ENCODE data around the gene TERT. TPM values are rescaled to one million over a fixed set of nuclear protein-coding genes. Genes with fewer than 3 reads are reported as not detected.

The TERT gene
- polyA plus RNA-seq, 1 experiment, result not detected

DNA sequence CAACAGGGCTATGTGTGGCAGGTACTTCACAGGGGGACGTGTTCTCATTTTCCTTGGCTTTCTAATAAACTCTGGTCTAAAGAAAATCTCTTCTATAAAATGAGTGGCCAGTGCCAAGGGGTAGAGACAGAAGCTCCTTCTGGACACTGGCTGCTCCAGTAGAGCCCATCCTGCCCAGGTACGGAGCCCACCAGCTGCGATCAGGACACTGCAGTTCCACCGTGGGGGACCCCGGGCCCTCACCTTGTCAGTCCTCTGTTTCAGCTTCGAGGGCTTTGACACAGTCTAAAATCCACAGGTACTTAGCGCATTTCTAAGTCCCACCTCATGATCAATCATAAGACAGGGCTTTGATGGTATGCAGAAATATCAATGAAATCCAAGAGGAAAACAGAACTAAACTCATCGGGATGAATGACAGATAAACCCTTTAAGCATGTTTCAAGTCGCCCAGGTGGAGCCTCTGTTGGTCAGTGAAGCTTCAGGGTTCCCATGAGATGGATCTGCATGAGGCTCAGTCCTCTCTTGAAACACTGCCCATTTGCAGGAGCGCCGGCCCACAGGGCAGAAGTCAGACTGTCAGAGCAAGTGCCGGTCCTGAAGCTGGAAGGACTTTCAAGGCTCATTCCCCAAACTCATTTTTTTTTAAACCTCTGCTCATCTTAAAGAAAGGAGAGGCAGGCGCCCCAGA lies 20.3 kb upstream of the TERT start:
- H3K9me3 ChIP-seq (ENCODE audit: control insufficient read depth, insufficient read depth, low read length), result peaks cover 11% of the 10 kb centered on the region
- POLR2A ChIA-PET, result no interaction called here
- H3K27me3 ChIP-seq (ENCODE audit: control insufficient read depth, insufficient read depth, low read length), result peaks cover 2% of the 10 kb centered on the region
- DNase-seq (ENCODE audit: low read depth, low spot score), result no peak
- H3K4me3 ChIP-seq (ENCODE audit: low read depth, low read length), result no peak overlapping the region
- TF ChIP-seq, protein P1, sequence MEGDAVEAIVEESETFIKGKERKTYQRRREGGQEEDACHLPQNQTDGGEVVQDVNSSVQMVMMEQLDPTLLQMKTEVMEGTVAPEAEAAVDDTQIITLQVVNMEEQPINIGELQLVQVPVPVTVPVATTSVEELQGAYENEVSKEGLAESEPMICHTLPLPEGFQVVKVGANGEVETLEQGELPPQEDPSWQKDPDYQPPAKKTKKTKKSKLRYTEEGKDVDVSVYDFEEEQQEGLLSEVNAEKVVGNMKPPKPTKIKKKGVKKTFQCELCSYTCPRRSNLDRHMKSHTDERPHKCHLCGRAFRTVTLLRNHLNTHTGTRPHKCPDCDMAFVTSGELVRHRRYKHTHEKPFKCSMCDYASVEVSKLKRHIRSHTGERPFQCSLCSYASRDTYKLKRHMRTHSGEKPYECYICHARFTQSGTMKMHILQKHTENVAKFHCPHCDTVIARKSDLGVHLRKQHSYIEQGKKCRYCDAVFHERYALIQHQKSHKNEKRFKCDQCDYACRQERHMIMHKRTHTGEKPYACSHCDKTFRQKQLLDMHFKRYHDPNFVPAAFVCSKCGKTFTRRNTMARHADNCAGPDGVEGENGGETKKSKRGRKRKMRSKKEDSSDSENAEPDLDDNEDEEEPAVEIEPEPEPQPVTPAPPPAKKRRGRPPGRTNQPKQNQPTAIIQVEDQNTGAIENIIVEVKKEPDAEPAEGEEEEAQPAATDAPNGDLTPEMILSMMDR (IDR thresholded peaks at IDR 0.05; ENCODE audit: low read depth, low read length), result no peak
- H3K27ac ChIP-seq (ENCODE audit: low read depth, low read length), result no peak overlapping the region
- CTCF ChIA-PET, result no interaction called here

- no peak overlapping the region for H3K4me3 ChIP-seq (ENCODE audit: low read depth, low read length)
- no peak overlapping the region for H3K27ac ChIP-seq (ENCODE audit: low read depth, low read length)
- ChIA-PET CTCF (no interaction called here), POLR2A (no interaction called here)
- TF ChIP-seq, protein P1 (IDR thresholded peaks at IDR 0.05; ENCODE audit: low read depth, low read length), result no peak
- H3K27me3 ChIP-seq (ENCODE audit: control insufficient read depth, insufficient read depth, low read length), result peaks cover 2% of the 10 kb centered on the region
- DNase-seq (ENCODE audit: low read depth, low spot score), result no peak
- peaks cover 13% of the 10 kb centered on the region for H3K9me3 ChIP-seq (ENCODE audit: control insufficient read depth, insufficient read depth, low read length)
Observed at GRCh38 chr5:1314564-1314982, 19.7 kb upstream of the TERT start.

DNA sequence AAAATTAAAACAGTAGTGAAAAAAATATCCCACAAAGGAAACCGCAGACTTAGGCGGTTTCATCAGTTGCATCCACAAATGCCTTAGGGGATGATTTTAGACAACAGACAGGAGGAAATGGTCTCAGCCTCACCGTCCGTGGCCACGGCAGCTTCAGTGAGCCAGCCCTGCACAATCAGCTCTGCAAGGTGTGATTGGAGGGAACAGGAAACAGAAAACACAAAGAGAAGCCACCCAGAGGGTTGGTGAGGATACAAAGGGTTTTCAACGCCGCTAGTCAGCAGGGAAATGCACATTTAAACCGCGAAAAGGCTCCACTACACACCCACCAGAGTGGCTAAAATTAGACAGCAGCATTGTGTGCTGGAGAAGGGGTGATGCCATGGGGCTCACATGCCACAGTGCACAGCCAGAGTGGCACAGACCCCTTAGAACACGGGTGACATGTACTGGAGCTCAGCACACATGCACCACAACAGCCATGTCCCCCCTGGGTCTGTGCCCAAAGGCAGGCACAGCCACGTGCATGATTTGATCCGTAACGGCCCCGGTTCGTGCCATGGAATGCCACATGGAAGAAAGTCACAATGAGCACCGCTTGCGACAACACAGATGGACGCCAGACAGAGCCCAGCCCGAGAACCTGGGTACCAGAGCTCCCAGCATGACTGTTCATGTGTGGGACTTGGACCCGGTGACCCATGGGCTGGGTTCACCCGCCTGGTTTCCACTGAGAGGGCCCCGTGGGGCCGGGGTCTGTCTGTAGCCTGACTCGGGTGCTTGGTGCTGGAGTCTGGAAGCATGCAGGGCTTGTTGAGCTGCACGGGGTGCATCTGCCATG lies 18.3 kb upstream of the TERT start:
- Histone ChIP-seq H3K4me3 (ENCODE audit: low read depth, low read length) (no peak overlapping the region), H3K9me3 (ENCODE audit: control insufficient read depth, insufficient read depth, low read length) (peaks cover 13% of the 10 kb centered on the region), H3K27me3 (ENCODE audit: control insufficient read depth, insufficient read depth, low read length) (peaks cover 2% of the 10 kb centered on the region), H3K27ac (ENCODE audit: low read depth, low read length) (no peak overlapping the region)
- ChIA-PET CTCF (no interaction called here), POLR2A (no interaction called here)
- TF ChIP-seq, protein P1 (IDR thresholded peaks at IDR 0.05; ENCODE audit: low read depth, low read length), result no peak
- no peak for DNase-seq (ENCODE audit: low read depth, low spot score)

DNA sequence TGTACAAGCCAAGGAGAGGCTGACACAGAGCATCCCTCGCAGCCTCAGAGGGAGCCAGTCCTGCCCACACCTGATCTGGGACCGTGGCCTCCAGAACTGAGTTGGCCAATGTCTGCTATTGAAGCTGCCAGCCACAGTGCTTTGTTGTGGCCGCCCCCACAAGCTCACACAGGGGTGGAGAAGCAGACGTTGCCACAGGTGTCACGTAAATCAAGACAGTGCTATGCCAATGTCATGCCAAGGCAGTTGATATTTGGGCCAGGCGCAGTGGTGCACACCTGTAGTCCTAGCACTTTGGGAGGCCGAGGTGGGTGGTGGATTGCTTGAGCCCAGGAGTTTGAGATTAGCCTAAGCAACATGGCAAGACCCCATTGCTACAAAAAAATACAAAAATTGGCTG lies 17.3 kb upstream of the TERT start:
- POLR2A ChIA-PET, result no interaction called here
- TF ChIP-seq, protein P1 (IDR thresholded peaks at IDR 0.05; ENCODE audit: low read depth, low read length), result no peak
- H3K4me3 ChIP-seq (ENCODE audit: low read depth, low read length), result no peak overlapping the region
- CTCF ChIA-PET, result no interaction called here
- peaks cover 13% of the 10 kb centered on the region for H3K9me3 ChIP-seq (ENCODE audit: control insufficient read depth, insufficient read depth, low read length)
- no peak overlapping the region for H3K27ac ChIP-seq (ENCODE audit: low read depth, low read length)
- DNase-seq (ENCODE audit: low read depth, low spot score), result no peak
- H3K27me3 ChIP-seq (ENCODE audit: control insufficient read depth, insufficient read depth, low read length), result peaks cover 2% of the 10 kb centered on the region

DNA sequence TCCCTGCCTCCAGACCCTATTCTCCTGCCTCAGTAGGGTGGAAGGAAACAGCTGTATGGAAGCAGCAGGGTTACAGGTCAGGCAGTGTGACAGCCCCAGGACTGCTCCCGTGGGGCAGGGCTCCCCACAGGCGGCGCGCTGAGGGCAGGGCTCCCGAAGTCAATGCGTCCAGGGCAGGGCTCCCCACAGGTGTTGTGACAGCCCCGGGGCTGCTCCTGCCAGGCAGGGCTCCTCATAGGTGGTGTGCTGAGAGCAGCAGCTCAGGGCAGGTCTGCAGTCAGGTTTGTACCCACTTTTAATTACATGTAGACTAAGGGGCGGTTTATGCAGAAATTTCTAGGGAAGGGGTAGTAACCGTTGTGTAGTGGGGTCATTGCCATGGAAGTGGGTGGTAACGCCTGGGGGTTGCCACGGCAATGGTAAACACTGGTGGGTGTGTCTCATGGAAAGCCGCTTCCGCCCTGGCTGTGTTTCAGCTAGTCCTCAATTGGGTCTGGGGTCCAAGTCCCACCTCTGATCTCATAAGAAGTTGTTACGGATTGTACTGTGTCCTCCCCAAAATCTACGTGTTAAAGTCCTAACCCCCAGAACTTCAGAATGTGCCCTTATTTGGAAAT lies 16.7 kb upstream of the TERT start:
- no peak for DNase-seq (ENCODE audit: low read depth, low spot score)
- Histone ChIP-seq H3K27ac (ENCODE audit: low read depth, low read length) (no peak overlapping the region), H3K27me3 (ENCODE audit: control insufficient read depth, insufficient read depth, low read length) (peaks cover 2% of the 10 kb centered on the region), H3K9me3 (ENCODE audit: control insufficient read depth, insufficient read depth, low read length) (peaks cover 13% of the 10 kb centered on the region), H3K4me3 (ENCODE audit: low read depth, low read length) (no peak overlapping the region)
- CTCF ChIA-PET, result no interaction called here
- POLR2A ChIA-PET, result no interaction called here
- TF ChIP-seq, protein P1 (IDR thresholded peaks at IDR 0.05; ENCODE audit: low read depth, low read length), result no peak
